HepG2 (cell line): Measurements from ENCODE around the gene MYO7A.

Experiments
- CEBPB ChIP-seq: IDR thresholded peaks from 2 replicates; pipeline ENCODE4 v1.6.1; 2011; ENCODE audit warnings: low read depth, low read length, improper control_type of control experiment, borderline replicate concordance
- CREB1 ChIP-seq, 2 experiments: fragments of 450-650 bp in 1 of 2; IDR thresholded peaks; 2 replicates each; pipeline ENCODE4 v1.6.1; 2016 to 2017; ENCODE audit warnings: control low read depth in 1 of 2, mild to moderate bottlenecking in 1 of 2, missing compliant biosample characterization in 1 of 2, missing genetic modification characterization in 1 of 2
- MXD4 ChIP-seq: IDR thresholded peaks from 2 replicates; pipeline ENCODE4 v1.6.1; 2016; ENCODE audit warnings: mild to moderate bottlenecking, missing biosample characterization, missing genetic modification reagents
- POLR2AphosphoS5 ChIP-seq: IDR thresholded peaks from 2 replicates; pipeline ENCODE4 v1.6.1; 2012; ENCODE audit warnings: low read depth, low read length
- SIN3A ChIP-seq: IDR thresholded peaks from 2 replicates; pipeline ENCODE4 v1.6.1; 2011; ENCODE audit warnings: low read depth, mild to moderate bottlenecking, control low read depth, low read length, borderline replicate concordance
- ZC3H4 ChIP-seq: sonication (generic); formaldehyde crosslinking; IDR thresholded peaks from 2 replicates; pipeline ENCODE4 v1.4.0; 2020; ENCODE audit warnings: missing genetic modification reagents, borderline replicate concordance
- TF ChIP-seq, protein P1 (sequence below): sonication (generic); formaldehyde crosslinking; IDR thresholded peaks from one replicate; pipeline ENCODE4 v1.5.1; 2020; ENCODE audit warnings: mild to moderate bottlenecking, missing genetic modification reagents; ENCODE audit errors: not compliant biosample characterization
- TF ChIP-seq, protein P2 (sequence below): sonication (generic); formaldehyde crosslinking; IDR thresholded peaks from 2 replicates; pipeline ENCODE4 v1.5.0; 2020; ENCODE audit warnings: mild to moderate bottlenecking, missing genetic modification reagents, moderate library complexity

DNA sequence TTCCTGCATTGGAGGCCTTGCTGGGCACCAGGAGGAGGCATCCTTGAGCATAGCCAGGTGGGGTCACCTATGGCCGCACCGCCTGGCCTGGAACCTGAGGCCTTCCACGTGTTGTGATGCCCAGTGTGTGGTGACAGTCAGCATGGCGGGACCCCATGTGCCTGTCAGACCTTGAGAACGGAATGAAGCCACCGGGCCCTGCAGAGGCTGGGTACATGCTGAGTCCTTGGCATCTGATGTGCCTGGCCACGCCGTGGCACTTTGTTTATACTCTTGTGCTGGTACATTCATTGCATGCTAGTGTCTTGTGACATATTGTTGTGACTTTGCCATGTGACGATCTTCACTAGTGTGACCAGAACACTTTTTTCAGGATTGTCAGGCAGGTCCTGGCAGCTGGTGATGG lies 8.5 kb upstream of the MYO7A start:
- no peak for TF ChIP-seq CEBPB
- TF ChIP-seq SIN3A = no peak
- TF ChIP-seq CREB1 (IDR thresholded peaks at IDR 0.05) = no peak
- no peak for TF ChIP-seq CREB1 (CRISPR knock-in tag; IDR thresholded peaks at IDR 0.05)
- TF ChIP-seq MXD4 (CRISPR knock-in tag) = no peak
- no peak for TF ChIP-seq POLR2AphosphoS5
- TF ChIP-seq, protein P1, sequence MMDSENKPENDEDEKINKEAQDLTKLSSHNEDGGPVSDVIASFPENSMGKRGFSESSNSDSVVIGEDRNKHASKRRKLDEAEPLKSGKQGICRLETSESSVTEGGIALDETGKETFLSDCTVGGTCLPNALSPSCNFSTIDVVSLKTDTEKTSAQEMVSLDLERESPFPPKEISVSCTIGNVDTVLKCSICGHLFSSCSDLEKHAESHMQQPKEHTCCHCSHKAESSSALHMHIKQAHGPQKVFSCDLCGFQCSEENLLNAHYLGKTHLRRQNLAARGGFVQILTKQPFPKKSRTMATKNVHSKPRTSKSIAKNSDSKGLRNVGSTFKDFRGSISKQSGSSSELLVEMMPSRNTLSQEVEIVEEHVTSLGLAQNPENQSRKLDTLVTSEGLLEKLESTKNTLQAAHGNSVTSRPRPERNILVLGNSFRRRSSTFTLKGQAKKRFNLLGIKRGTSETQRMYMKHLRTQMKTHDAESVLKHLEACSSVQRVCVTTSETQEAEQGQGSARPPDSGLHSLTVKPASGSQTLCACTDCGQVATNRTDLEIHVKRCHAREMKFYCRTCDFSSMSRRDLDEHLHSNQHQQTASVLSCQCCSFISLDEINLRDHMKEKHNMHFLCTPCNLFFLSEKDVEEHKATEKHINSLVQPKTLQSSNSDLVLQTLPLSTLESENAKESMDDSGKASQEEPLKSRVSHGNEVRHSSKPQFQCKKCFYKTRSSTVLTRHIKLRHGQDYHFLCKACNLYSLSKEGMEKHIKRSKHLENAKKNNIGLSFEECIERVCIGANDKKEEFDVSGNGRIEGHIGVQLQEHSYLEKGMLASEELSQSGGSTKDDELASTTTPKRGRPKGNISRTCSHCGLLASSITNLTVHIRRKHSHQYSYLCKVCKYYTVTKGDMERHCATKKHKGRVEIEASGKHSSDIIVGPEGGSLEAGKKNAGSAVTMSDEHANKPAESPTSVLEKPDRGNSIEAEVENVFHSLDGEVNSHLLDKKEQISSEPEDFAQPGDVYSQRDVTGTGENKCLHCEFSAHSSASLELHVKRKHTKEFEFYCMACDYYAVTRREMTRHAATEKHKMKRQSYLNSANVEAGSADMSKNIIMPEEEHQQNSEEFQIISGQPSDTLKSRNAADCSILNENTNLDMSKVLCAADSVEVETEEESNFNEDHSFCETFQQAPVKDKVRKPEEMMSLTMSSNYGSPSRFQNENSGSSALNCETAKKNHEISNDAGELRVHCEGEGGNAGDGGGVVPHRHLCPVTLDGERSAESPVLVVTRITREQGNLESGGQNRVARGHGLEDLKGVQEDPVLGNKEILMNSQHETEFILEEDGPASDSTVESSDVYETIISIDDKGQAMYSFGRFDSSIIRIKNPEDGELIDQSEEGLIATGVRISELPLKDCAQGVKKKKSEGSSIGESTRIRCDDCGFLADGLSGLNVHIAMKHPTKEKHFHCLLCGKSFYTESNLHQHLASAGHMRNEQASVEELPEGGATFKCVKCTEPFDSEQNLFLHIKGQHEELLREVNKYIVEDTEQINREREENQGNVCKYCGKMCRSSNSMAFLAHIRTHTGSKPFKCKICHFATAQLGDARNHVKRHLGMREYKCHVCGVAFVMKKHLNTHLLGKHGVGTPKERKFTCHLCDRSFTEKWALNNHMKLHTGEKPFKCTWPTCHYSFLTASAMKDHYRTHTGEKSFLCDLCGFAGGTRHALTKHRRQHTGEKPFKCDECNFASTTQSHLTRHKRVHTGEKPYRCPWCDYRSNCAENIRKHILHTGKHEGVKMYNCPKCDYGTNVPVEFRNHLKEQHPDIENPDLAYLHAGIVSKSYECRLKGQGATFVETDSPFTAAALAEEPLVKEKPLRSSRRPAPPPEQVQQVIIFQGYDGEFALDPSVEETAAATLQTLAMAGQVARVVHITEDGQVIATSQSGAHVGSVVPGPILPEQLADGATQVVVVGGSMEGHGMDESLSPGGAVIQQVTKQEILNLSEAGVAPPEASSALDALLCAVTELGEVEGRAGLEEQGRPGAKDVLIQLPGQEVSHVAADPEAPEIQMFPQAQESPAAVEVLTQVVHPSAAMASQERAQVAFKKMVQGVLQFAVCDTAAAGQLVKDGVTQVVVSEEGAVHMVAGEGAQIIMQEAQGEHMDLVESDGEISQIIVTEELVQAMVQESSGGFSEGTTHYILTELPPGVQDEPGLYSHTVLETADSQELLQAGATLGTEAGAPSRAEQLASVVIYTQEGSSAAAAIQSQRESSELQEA = no peak
- TF ChIP-seq ZC3H4 (CRISPR knock-in tag) = no peak
- TF ChIP-seq, protein P2, sequence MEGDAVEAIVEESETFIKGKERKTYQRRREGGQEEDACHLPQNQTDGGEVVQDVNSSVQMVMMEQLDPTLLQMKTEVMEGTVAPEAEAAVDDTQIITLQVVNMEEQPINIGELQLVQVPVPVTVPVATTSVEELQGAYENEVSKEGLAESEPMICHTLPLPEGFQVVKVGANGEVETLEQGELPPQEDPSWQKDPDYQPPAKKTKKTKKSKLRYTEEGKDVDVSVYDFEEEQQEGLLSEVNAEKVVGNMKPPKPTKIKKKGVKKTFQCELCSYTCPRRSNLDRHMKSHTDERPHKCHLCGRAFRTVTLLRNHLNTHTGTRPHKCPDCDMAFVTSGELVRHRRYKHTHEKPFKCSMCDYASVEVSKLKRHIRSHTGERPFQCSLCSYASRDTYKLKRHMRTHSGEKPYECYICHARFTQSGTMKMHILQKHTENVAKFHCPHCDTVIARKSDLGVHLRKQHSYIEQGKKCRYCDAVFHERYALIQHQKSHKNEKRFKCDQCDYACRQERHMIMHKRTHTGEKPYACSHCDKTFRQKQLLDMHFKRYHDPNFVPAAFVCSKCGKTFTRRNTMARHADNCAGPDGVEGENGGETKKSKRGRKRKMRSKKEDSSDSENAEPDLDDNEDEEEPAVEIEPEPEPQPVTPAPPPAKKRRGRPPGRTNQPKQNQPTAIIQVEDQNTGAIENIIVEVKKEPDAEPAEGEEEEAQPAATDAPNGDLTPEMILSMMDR = no peak
